ENCODE data around the gene PCK1. TPM values are rescaled to one million over a fixed set of nuclear protein-coding genes. Genes with fewer than 3 reads are reported as not detected.

PCK1 gene
- total and polyA plus RNA-seq, 4 donors = 0.21 to 49.2 (median 0.54) TPM

- 94 to 96% methylated on average over 35 of the region's 35 CpGs for WGBS, 2 donors
- H3K9me3 ChIP-seq (ENCODE audit: control insufficient read depth, low read length) = no peaks in the 10 kb centered on the region
- no peak for DNase-seq
- H3K27me3 ChIP-seq (ENCODE audit: control insufficient read depth in 1 of 2, insufficient read depth in 2 of 2, low read length in 1 of 2) = no peaks in the 10 kb centered on the region
- no peak overlapping the region for H3K4me3 ChIP-seq (ENCODE audit: low read length in 2 of 2)
- ATAC-seq (ENCODE audit: low FRiP score) = no peak
- H3K36me3 ChIP-seq (ENCODE audit: control insufficient read depth in 1 of 2, insufficient read depth in 2 of 2, low read length in 1 of 2) = no peaks in the 10 kb centered on the region
- H3K4me1 ChIP-seq (ENCODE audit: control insufficient read depth in 1 of 2, insufficient read depth in 2 of 2, low read length in 2 of 2) = no peaks in the 10 kb centered on the region
- H3K27ac ChIP-seq (ENCODE audit: low read depth in 1 of 2, low read length in 2 of 2) = no peak overlapping the region
- intact Hi-C loops (cut with DNase I) = no loop called here
Observed at GRCh38 chr20:57562541-57563465, 1.9 kb downstream of the PCK1 start.

- no peaks in the 10 kb centered on the region for H3K36me3 ChIP-seq (ENCODE audit: control insufficient read depth in 1 of 2, insufficient read depth in 2 of 2, low read length in 1 of 2)
- no peak for DNase-seq
- no peak overlapping the region for H3K27ac ChIP-seq (ENCODE audit: low read depth in 1 of 2, low read length in 2 of 2)
- H3K4me3 ChIP-seq (ENCODE audit: low read length in 2 of 2) = no peak overlapping the region
- H3K4me1 ChIP-seq (ENCODE audit: control insufficient read depth in 1 of 2, insufficient read depth in 2 of 2, low read length in 2 of 2) = no peaks in the 10 kb centered on the region
- intact Hi-C loops (cut with DNase I) = no loop called here
- no peaks in the 10 kb centered on the region for H3K9me3 ChIP-seq (ENCODE audit: control insufficient read depth, low read length)
- no peak for ATAC-seq (ENCODE audit: low FRiP score)
- 96 to 98% methylated on average over 12 of the region's 12 CpGs for WGBS, 2 donors
- H3K27me3 ChIP-seq (ENCODE audit: control insufficient read depth in 1 of 2, insufficient read depth in 2 of 2, low read length in 1 of 2) = no peaks in the 10 kb centered on the region
Observed at GRCh38 chr20:57563522-57563921, 2.6 kb downstream of the PCK1 start.

GRCh38 chr20:57564180-57564802, 3.4 kb downstream of the PCK1 start:
- intact Hi-C loops (cut with DNase I) = no loop called here
- H3K4me1 ChIP-seq (ENCODE audit: control insufficient read depth in 1 of 2, insufficient read depth in 2 of 2, low read length in 2 of 2) = no peaks in the 10 kb centered on the region
- no peaks in the 10 kb centered on the region for H3K9me3 ChIP-seq (ENCODE audit: control insufficient read depth, low read length)
- no peaks in the 10 kb centered on the region for H3K27me3 ChIP-seq (ENCODE audit: control insufficient read depth in 1 of 2, insufficient read depth in 2 of 2, low read length in 1 of 2)
- ATAC-seq (ENCODE audit: low FRiP score) (no peak), DNase-seq (peak in 1 of 2 donors; percentile 54)
- no peak overlapping the region for H3K4me3 ChIP-seq (ENCODE audit: low read length in 2 of 2)
- H3K27ac ChIP-seq (ENCODE audit: low read depth in 1 of 2, low read length in 2 of 2) = no peak overlapping the region
- WGBS, 2 donors = 90 to 93% methylated on average over 14 of the region's 14 CpGs
- H3K36me3 ChIP-seq (ENCODE audit: control insufficient read depth in 1 of 2, insufficient read depth in 2 of 2, low read length in 1 of 2) = no peaks in the 10 kb centered on the region

- DNase-seq (no peak), ATAC-seq (ENCODE audit: low FRiP score) (no peak)
- Histone ChIP-seq H3K4me1 (ENCODE audit: control insufficient read depth in 1 of 2, insufficient read depth in 2 of 2, low read length in 2 of 2) (no peaks in the 10 kb centered on the region), H3K36me3 (ENCODE audit: control insufficient read depth in 1 of 2, insufficient read depth in 2 of 2, low read length in 1 of 2) (no peaks in the 10 kb centered on the region), H3K27me3 (ENCODE audit: control insufficient read depth in 1 of 2, insufficient read depth in 2 of 2, low read length in 1 of 2) (no peaks in the 10 kb centered on the region), H3K9me3 (ENCODE audit: control insufficient read depth, low read length) (no peaks in the 10 kb centered on the region), H3K4me3 (ENCODE audit: low read length in 2 of 2) (no peak overlapping the region), H3K27ac (ENCODE audit: low read depth in 1 of 2, low read length in 2 of 2) (no peak overlapping the region)
- 88 to 90% methylated on average over 11 of the region's 11 CpGs for WGBS, 2 donors
- intact Hi-C loops (cut with DNase I) = no loop called here
Observed at GRCh38 chr20:57564951-57565642, 4.2 kb downstream of the PCK1 start.

- no peak for DNase-seq
- 13 to 22% methylated on average over 1 of the region's 1 CpG for WGBS, 2 donors
- no peak overlapping the region for H3K27ac ChIP-seq (ENCODE audit: low read depth in 1 of 2, low read length in 2 of 2)
- no peak overlapping the region for H3K4me3 ChIP-seq (ENCODE audit: low read length in 2 of 2)
- intact Hi-C loops (cut with DNase I) = no loop called here
- H3K4me1 ChIP-seq (ENCODE audit: control insufficient read depth in 1 of 2, insufficient read depth in 2 of 2, low read length in 2 of 2) = no peaks in the 10 kb centered on the region
- H3K36me3 ChIP-seq (ENCODE audit: control insufficient read depth in 1 of 2, insufficient read depth in 2 of 2, low read length in 1 of 2) = no peaks in the 10 kb centered on the region
- ATAC-seq (ENCODE audit: low FRiP score) = no peak
- no peaks in the 10 kb centered on the region for H3K27me3 ChIP-seq (ENCODE audit: control insufficient read depth in 1 of 2, insufficient read depth in 2 of 2, low read length in 1 of 2)
- H3K9me3 ChIP-seq (ENCODE audit: control insufficient read depth, low read length) = no peaks in the 10 kb centered on the region
Observed at GRCh38 chr20:57566399-57566798, 5.5 kb downstream of the PCK1 start.

GRCh38 chr20:57566803-57567459, 6.0 kb downstream of the PCK1 start:
- no peaks in the 10 kb centered on the region for H3K36me3 ChIP-seq (ENCODE audit: control insufficient read depth in 1 of 2, insufficient read depth in 2 of 2, low read length in 1 of 2)
- intact Hi-C loops (cut with DNase I) = no loop called here
- DNase-seq (no peak), ATAC-seq (ENCODE audit: low FRiP score) (no peak)
- no peak overlapping the region for H3K27ac ChIP-seq (ENCODE audit: low read depth in 1 of 2, low read length in 2 of 2)
- 76 to 81% methylated on average over 10 of the region's 10 CpGs for WGBS, 2 donors
- no peaks in the 10 kb centered on the region for H3K4me1 ChIP-seq (ENCODE audit: control insufficient read depth in 1 of 2, insufficient read depth in 2 of 2, low read length in 2 of 2)
- no peak overlapping the region for H3K4me3 ChIP-seq (ENCODE audit: low read length in 2 of 2)
- no peaks in the 10 kb centered on the region for H3K27me3 ChIP-seq (ENCODE audit: control insufficient read depth in 1 of 2, insufficient read depth in 2 of 2, low read length in 1 of 2)
- H3K9me3 ChIP-seq (ENCODE audit: control insufficient read depth, low read length) = no peaks in the 10 kb centered on the region

- Histone ChIP-seq H3K27me3 (ENCODE audit: control insufficient read depth in 1 of 2, insufficient read depth in 2 of 2, low read length in 1 of 2) (no peaks in the 10 kb centered on the region), H3K9me3 (ENCODE audit: control insufficient read depth, low read length) (no peaks in the 10 kb centered on the region), H3K36me3 (ENCODE audit: control insufficient read depth in 1 of 2, insufficient read depth in 2 of 2, low read length in 1 of 2) (no peaks in the 10 kb centered on the region), H3K4me1 (ENCODE audit: control insufficient read depth in 1 of 2, insufficient read depth in 2 of 2, low read length in 2 of 2) (no peaks in the 10 kb centered on the region), H3K4me3 (ENCODE audit: low read length in 2 of 2) (no peak overlapping the region), H3K27ac (ENCODE audit: low read depth in 1 of 2, low read length in 2 of 2) (no peak overlapping the region)
- DNase-seq = no peak
- WGBS, 2 donors = 80 to 81% methylated on average over 9 of the region's 9 CpGs
- ATAC-seq (ENCODE audit: low FRiP score) = no peak
- intact Hi-C loops (cut with DNase I) = no loop called here
Observed at GRCh38 chr20:57567471-57568079, 6.7 kb downstream of the PCK1 start.
